ENCODE measurements around the gene PGLYRP4. TPM values are rescaled to one million over a fixed set of nuclear protein-coding genes. Genes with fewer than 3 reads are reported as not detected.
"Not testable (repeated sequence)": the region's sequence is repeated elsewhere in the genome, so short reads cannot be mapped to it uniquely, and the experiment has no call there.

Gene PGLYRP4
- total and polyA plus RNA-seq, 7 experiments from 2014 or later: not detected

- intact Hi-C loops (cut with micrococcal nuclease): loop anchor here in 1 of 2 donors (10.0 kb wide), 1 partner anchor 238 kb away; no protein-coding TSS in a partner anchor
- no peak for DNase-seq
- Histone ChIP-seq H3K36me3 (ENCODE audit: control insufficient read depth in 2 of 3, insufficient read depth in 3 of 3, low read length in 3 of 3) (no peaks in the 10 kb centered on the region), H3K27ac (ENCODE audit: low read depth, low read length) (no peak overlapping the region), H3K27me3 (ENCODE audit: control insufficient read depth in 2 of 2, insufficient read depth in 2 of 2, low read length in 2 of 2) (no peaks in the 10 kb centered on the region), H3K4me1 (ENCODE audit: control insufficient read depth in 2 of 2, insufficient read depth in 2 of 2, low read length in 2 of 2) (peaks cover 0 to 10% of the 10 kb centered on the region in 2 donors), H3K4me3 (ENCODE audit: low read length) (no peak overlapping the region), H3K9me3 (ENCODE audit: control insufficient read depth in 2 of 3, low read length in 3 of 3) (peaks cover 0 to 4% (median 0%) of the 10 kb centered on the region in 3 experiments)
- peaks cover 0 to 11% (median 0%) of the 10 kb centered on the region in 5 donors for H3K36me3 Mint-ChIP-seq
- H3K27ac Mint-ChIP-seq: no peak overlapping the region
- peaks cover 0 to 39% (median 6%) of the 10 kb centered on the region in 5 donors for H3K27me3 Mint-ChIP-seq
- no peak for ATAC-seq
- CTCF ChIA-PET: interaction anchor here (0.9 kb wide), 1 partner anchor 17 kb away, joined by 4 read pairs; no protein-coding TSS in a partner anchor
- H3K4me1 Mint-ChIP-seq: peaks cover 10 to 27% (median 26%) of the 10 kb centered on the region in 7 donors
- peaks cover 0 to 17% (median 6%) of the 10 kb centered on the region in 11 donors for H3K9me3 Mint-ChIP-seq
- no peak overlapping the region for H3K4me3 Mint-ChIP-seq
- POLR2A ChIA-PET: no interaction called here
Measured at GRCh38 chr1:153336650-153337049, 12.0 kb downstream of the PGLYRP4 start.

DNA sequence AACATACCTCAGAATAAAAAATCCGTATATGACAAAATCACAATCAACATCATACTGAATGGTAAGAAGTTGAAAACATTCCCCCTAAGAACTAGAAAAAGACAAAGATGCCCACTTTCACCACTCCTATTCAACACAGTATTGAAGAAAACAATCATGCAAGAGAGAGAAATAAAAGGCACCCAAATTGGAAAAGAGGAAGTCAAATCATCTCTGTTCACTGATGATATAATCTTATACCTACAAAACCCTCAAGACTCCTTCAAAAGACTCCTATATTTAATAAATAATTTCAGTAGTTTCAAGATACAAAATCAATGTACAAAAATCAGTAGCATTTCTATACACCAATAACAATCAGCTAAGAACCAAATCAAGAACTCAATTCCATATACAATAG is 14.7 kb downstream of the PGLYRP4 start:
- no peak overlapping the region for H3K4me3 Mint-ChIP-seq
- ATAC-seq (no peak), DNase-seq (no peak)
- ChIA-PET POLR2A (no interaction called here), CTCF (no interaction called here)
- peaks cover 0 to 12% (median 4%) of the 10 kb centered on the region in 7 donors for H3K4me1 Mint-ChIP-seq
- intact Hi-C loops (cut with micrococcal nuclease): loop anchor here in 1 of 2 donors (10.0 kb wide), 1 partner anchor 241 kb away; no protein-coding TSS in a partner anchor
- Histone ChIP-seq H3K27me3 (ENCODE audit: control insufficient read depth in 2 of 2, insufficient read depth in 2 of 2, low read length in 2 of 2) (no peaks in the 10 kb centered on the region), H3K9me3 (ENCODE audit: control insufficient read depth in 2 of 3, low read length in 3 of 3) (peaks cover 0 to 14% (median 0%) of the 10 kb centered on the region in 3 experiments), H3K4me3 (ENCODE audit: low read length) (no peak overlapping the region), H3K36me3 (ENCODE audit: control insufficient read depth in 2 of 3, insufficient read depth in 3 of 3, low read length in 3 of 3) (no peaks in the 10 kb centered on the region), H3K27ac (ENCODE audit: low read depth, low read length) (no peak overlapping the region), H3K4me1 (ENCODE audit: control insufficient read depth in 2 of 2, insufficient read depth in 2 of 2, low read length in 2 of 2) (no peaks in the 10 kb centered on the region)
- peaks cover 0 to 11% (median 4%) of the 10 kb centered on the region in 5 donors for H3K36me3 Mint-ChIP-seq
- peaks cover 0 to 41% (median 5%) of the 10 kb centered on the region in 5 donors for H3K27me3 Mint-ChIP-seq
- H3K27ac Mint-ChIP-seq: no peak overlapping the region
- H3K9me3 Mint-ChIP-seq: peaks cover 4 to 39% (median 17%) of the 10 kb centered on the region in 11 donors

DNA sequence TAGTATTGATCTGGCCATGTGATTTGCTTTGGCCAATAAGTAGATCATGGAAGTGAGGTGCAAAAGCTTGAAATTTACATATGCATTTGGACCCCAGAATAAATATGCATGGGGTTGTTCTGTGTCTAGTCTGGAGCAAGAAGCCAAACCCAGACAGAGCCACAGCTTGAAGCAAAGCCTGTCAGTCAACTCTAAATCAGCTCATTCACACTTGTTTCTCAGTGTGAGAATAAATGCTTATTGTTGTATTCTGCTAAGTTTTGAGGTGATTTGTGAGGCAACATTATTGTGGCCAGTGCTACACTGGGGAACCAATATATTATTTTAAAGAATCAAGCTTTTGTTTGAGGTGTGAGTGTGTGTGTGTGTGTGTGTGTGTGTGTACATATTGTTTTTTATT is 23.7 kb downstream of the PGLYRP4 start:
- CTCF ChIA-PET: interaction anchor here (0.6 kb wide), 1 partner anchor 125 kb away, joined by 4 read pairs; no protein-coding TSS in a partner anchor
- ATAC-seq (no peak), DNase-seq (no peak)
- H3K27me3 ChIP-seq (ENCODE audit: control insufficient read depth in 2 of 2, insufficient read depth in 2 of 2, low read length in 2 of 2): no peaks in the 10 kb centered on the region
- no peaks in the 10 kb centered on the region for H3K36me3 ChIP-seq (ENCODE audit: control insufficient read depth in 2 of 3, insufficient read depth in 3 of 3, low read length in 3 of 3)
- Mint-ChIP-seq H3K27ac (no peak overlapping the region), H3K4me1 (no peaks in the 10 kb centered on the region), H3K36me3 (peaks cover 0 to 12% (median 4%) of the 10 kb centered on the region in 5 donors), H3K27me3 (peaks cover 9 to 43% (median 18%) of the 10 kb centered on the region in 5 donors), H3K9me3 (peaks cover 0 to 77% (median 39%) of the 10 kb centered on the region in 11 donors), H3K4me3 (no peak overlapping the region)
- no peaks in the 10 kb centered on the region for H3K4me1 ChIP-seq (ENCODE audit: control insufficient read depth in 2 of 2, insufficient read depth in 2 of 2, low read length in 2 of 2)
- no peak overlapping the region for H3K4me3 ChIP-seq (ENCODE audit: low read length)
- intact Hi-C loops (cut with micrococcal nuclease): no loop called here
- POLR2A ChIA-PET: no interaction called here
- no peak overlapping the region for H3K27ac ChIP-seq (ENCODE audit: low read depth, low read length)
- peaks cover 0 to 8% (median 4%) of the 10 kb centered on the region in 3 experiments for H3K9me3 ChIP-seq (ENCODE audit: control insufficient read depth in 2 of 3, low read length in 3 of 3)

GRCh38 chr1:153322568-153322967 is 26.1 kb downstream of the PGLYRP4 start:
- H3K36me3 ChIP-seq (ENCODE audit: control insufficient read depth in 2 of 3, insufficient read depth in 3 of 3, low read length in 3 of 3): no peaks in the 10 kb centered on the region
- no peak overlapping the region for H3K27ac ChIP-seq (ENCODE audit: low read depth, low read length)
- ChIA-PET CTCF (no interaction called here), POLR2A (no interaction called here)
- no peak overlapping the region for H3K4me3 Mint-ChIP-seq
- H3K9me3 Mint-ChIP-seq: peaks cover 0 to 54% (median 25%) of the 10 kb centered on the region in 11 donors
- ATAC-seq (no peak), DNase-seq (no peak)
- peaks cover 0 to 7% (median 3%) of the 10 kb centered on the region in 5 donors for H3K36me3 Mint-ChIP-seq
- no peaks in the 10 kb centered on the region for H3K4me1 Mint-ChIP-seq
- no peaks in the 10 kb centered on the region for H3K4me1 ChIP-seq (ENCODE audit: control insufficient read depth in 2 of 2, insufficient read depth in 2 of 2, low read length in 2 of 2)
- H3K27ac Mint-ChIP-seq: no peak overlapping the region
- peaks cover 0 to 5% (median 4%) of the 10 kb centered on the region in 3 experiments for H3K9me3 ChIP-seq (ENCODE audit: control insufficient read depth in 2 of 3, low read length in 3 of 3)
- no peaks in the 10 kb centered on the region for H3K27me3 ChIP-seq (ENCODE audit: control insufficient read depth in 2 of 2, insufficient read depth in 2 of 2, low read length in 2 of 2)
- H3K4me3 ChIP-seq (ENCODE audit: low read length): no peak overlapping the region
- intact Hi-C loops (cut with micrococcal nuclease): no loop called here
- H3K27me3 Mint-ChIP-seq: peaks cover 5 to 42% (median 24%) of the 10 kb centered on the region in 5 donors

DNA sequence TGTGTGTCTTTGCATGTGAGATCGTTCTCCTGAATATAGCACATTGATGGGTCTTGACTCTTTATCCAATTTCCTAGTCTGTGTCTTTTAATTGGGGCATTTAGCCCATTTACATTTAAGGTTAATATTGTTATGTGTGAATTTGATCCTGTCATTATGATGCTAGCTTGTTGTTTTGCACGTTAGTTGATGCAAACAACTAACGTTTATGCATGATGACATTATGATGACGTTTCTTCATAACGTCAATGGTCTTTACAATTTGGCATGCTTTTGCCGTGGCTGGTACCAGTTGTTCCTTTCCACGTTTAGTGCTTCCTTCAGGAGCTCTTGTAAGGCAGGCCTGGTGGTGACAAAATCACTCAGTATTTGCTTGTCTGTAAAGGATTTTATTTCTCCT is 30.5 kb downstream of the PGLYRP4 start:
- peaks cover 0 to 34% (median 17%) of the 10 kb centered on the region in 11 donors for H3K9me3 Mint-ChIP-seq
- ATAC-seq, H3K4me3 Mint-ChIP-seq: not testable (repeated sequence)

DNA sequence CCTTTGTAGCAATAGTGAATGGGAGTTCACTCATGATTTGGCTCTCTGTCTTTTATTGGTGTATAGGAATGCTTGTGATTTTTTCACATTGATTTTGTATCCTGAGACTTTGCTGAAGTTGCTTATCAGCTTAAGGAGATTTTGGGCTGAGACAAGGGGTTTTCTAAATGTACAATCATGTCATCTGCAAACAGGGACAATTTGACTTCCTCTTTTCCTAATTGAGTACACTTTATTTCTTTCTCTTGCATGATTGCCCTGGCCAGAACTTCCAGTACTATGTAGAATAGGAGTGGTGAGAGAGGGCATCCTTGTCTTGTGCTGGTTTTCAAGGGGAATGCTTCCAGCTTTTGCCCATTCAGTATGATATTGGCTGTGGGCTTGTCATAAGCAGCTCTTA is 32.6 kb downstream of the PGLYRP4 start:
- H3K9me3 Mint-ChIP-seq: peaks cover 0 to 15% (median 3%) of the 10 kb centered on the region in 11 donors
- H3K4me3 ChIP-seq (ENCODE audit: low read length); DNase-seq; H3K36me3 Mint-ChIP-seq; ATAC-seq; POLR2A ChIA-PET; H3K27ac Mint-ChIP-seq; H3K9me3 ChIP-seq (ENCODE audit: control insufficient read depth in 2 of 3, low read length in 3 of 3); H3K4me3 Mint-ChIP-seq; H3K27ac ChIP-seq (ENCODE audit: low read depth, low read length); CTCF ChIA-PET; H3K27me3 ChIP-seq (ENCODE audit: control insufficient read depth in 2 of 2, insufficient read depth in 2 of 2, low read length in 2 of 2); H3K4me1 ChIP-seq (ENCODE audit: control insufficient read depth in 2 of 2, insufficient read depth in 2 of 2, low read length in 2 of 2); intact Hi-C loops (cut with micrococcal nuclease); H3K36me3 ChIP-seq (ENCODE audit: control insufficient read depth in 2 of 3, insufficient read depth in 3 of 3, low read length in 3 of 3); H3K4me1 Mint-ChIP-seq: not testable (repeated sequence)
- H3K27me3 Mint-ChIP-seq: peaks cover 10 to 33% (median 23%) of the 10 kb centered on the region in 5 donors

More for the DNA sequence above, 30.5 kb downstream of the PGLYRP4 start:
- intact Hi-C loops (cut with micrococcal nuclease); CTCF ChIA-PET; H3K9me3 ChIP-seq (ENCODE audit: control insufficient read depth in 2 of 3, low read length in 3 of 3); H3K4me3 ChIP-seq (ENCODE audit: low read length); DNase-seq; H3K27ac ChIP-seq (ENCODE audit: low read depth, low read length); H3K36me3 ChIP-seq (ENCODE audit: control insufficient read depth in 2 of 3, insufficient read depth in 3 of 3, low read length in 3 of 3); H3K27me3 ChIP-seq (ENCODE audit: control insufficient read depth in 2 of 2, insufficient read depth in 2 of 2, low read length in 2 of 2); H3K36me3 Mint-ChIP-seq; H3K4me1 Mint-ChIP-seq; POLR2A ChIA-PET; H3K4me1 ChIP-seq (ENCODE audit: control insufficient read depth in 2 of 2, insufficient read depth in 2 of 2, low read length in 2 of 2); H3K27ac Mint-ChIP-seq: not testable (repeated sequence)
- peaks cover 20 to 42% (median 27%) of the 10 kb centered on the region in 5 donors for H3K27me3 Mint-ChIP-seq

- H3K36me3 ChIP-seq (ENCODE audit: control insufficient read depth in 2 of 3, insufficient read depth in 3 of 3, low read length in 3 of 3); H3K4me1 Mint-ChIP-seq; H3K27ac Mint-ChIP-seq; H3K4me3 Mint-ChIP-seq; CTCF ChIA-PET; intact Hi-C loops (cut with micrococcal nuclease); POLR2A ChIA-PET; H3K4me3 ChIP-seq (ENCODE audit: low read length); H3K9me3 Mint-ChIP-seq; H3K27ac ChIP-seq (ENCODE audit: low read depth, low read length); H3K9me3 ChIP-seq (ENCODE audit: control insufficient read depth in 2 of 3, low read length in 3 of 3); ATAC-seq; H3K4me1 ChIP-seq (ENCODE audit: control insufficient read depth in 2 of 2, insufficient read depth in 2 of 2, low read length in 2 of 2); H3K27me3 ChIP-seq (ENCODE audit: control insufficient read depth in 2 of 2, insufficient read depth in 2 of 2, low read length in 2 of 2); H3K36me3 Mint-ChIP-seq; DNase-seq: not testable (repeated sequence)
- H3K27me3 Mint-ChIP-seq: peaks cover 10 to 26% (median 22%) of the 10 kb centered on the region in 5 donors
Measured at GRCh38 chr1:153314388-153314787, 34.3 kb downstream of the PGLYRP4 start.

Data from naive thymus-derived CD4-positive, alpha-beta T cell (primary cell).